Activated CD4-positive, alpha-beta T cell treated with anti-CD3 and anti-CD28 coated beads, Interleukin-2, amount 50 U/mL, for 16 hours (primary cell): ENCODE measurements around the gene GFRAL.
A peak's percentile ranks its signal among the peaks of the same experiment; 100 is the strongest.

Experiments
- DNase-seq: peaks from one replicate; pipeline ENCODE4 v3.0.0-alpha.2; 2020

The GFRAL gene

DNA sequence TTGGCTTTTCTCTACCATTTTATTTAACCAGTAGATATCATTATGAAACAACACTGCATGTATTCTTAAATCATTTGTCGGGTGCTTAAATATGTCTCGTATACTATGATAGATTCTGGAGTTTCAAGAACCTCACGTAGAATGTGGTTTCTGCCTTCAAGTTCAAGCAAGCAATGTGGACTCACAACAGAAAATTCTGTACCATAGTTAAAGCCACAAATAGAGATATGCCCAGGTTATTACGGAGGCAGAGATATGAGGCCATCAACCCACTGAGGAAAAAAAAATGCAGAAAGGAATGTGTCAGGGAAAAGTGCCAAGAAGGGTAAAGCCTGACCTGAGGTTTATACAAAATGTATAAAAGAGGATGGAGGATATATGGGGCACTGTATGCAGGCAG is 109.9 kb downstream of the GFRAL start:
- no peak for DNase-seq

DNA sequence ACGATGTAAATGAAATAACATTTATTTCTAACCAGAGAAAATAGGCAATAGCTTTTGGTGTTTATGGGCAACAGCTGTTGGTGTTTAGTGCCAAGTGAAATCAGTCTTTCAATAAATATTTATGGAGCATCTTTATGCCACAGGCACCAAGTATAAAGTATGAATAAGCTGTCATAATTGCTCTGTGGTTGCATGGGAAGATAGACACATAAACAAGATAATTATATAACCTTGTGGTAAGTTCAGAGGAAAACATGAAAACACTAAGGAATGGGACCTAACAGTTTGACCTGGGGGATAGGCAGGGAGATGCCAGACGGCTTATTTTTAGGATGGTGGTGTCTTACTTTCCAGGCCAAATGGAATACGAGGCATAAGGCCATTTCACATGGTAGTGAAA is 110.9 kb downstream of the GFRAL start:
- no peak for DNase-seq

DNA sequence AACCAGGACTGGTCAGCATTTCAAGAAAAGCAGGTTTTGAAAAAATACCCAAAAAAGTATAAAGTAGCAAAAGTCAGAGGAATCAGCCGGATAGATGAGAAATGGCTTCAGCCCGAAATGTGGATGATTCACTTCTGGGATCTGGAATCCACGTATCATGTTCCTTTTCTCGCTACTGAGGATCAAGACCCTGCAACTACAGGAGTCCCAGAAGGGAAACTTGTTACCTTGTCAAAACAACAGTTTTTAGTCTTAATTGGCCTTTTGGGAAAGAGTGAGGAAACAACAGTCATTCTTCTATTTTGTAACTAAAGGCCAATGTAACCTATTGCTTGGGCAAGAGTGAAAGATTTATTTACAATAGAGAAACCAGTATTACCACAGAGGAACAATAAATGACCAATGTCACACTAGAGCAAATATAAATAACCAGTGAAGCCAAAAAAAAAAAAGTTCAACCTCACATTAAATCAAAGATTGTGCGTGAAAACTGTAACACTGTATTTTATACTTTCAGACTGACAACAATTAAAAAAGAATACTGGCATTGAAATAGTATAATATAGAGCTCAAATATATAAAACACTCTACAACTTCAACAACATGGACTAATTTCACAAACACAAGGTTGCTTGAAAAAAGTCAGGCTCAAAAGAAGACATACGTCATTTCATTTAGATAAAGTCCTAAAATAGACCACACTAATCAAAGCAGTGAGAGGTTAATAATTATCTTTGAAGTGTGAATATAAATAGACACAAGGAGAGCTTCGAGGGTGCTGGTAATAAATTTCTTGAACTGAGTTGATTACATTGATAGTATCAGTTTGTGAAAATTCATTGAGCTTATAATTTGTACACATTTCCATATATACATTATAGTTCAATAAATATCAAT is 116.2 kb downstream of the GFRAL start:
- no peak for DNase-seq

DNA sequence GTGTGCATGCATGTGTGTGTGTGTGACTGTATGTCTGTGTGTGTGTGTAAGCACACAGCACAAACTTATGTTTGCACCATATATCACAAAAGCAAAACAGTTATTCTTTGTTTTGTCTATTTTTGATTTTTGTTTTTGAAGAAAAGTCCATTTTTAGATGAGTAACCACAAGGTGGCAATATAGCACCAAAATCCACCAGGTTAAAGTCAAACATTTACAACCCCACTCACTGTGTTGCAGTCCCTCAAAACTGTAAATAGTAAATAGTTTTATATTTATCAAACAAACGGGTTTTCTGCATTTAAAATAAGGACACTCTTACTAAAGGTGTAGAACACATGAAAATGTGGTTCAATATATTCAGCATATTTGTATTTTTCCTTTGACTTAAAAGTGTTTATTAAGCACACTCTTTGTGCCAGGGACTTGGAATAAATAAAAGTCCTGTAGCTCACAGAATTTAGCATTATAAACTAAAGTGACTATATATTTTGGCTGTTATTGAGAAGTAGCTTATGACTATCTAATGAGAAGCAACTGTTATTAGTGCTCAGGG is 118.5 kb downstream of the GFRAL start:
- peak; percentile 6 for DNase-seq

DNA sequence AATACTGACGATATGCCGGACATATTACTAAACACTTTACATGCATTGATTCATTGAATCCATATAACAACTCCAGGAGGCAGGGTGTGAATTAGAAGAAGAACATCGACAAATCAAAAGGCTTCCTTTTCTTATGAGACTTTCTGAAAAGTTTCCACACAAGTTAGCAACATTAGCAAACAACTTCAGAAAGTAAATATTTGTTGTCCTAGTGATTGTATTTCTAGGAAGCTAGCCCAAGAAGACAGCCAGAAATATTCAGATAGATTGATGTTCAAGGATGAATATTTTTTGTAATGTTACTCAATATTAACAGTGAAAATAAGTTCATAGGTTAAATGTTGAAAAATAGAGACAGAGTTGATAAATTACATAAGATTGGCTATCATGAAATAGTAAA is 120.6 kb downstream of the GFRAL start:
- no peak for DNase-seq

DNA sequence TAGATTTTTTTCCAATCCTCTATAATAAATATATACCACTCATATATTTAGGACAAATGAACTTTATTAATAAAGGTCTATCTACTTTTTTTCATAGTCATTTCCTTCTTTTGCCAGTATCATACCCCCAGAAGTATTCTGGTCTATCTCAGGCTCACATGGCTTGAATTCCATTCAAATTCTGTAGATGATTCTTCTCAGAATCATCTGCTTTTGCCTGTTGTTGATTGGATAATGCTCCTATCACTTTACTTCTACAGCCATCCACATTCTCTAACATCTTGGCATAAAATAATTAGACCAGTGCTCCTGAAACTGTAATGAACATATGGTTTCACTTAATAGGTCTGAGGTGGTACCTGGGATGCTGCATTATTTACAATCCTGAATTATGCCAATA is 121.2 kb downstream of the GFRAL start:
- DNase-seq, result no peak

DNA sequence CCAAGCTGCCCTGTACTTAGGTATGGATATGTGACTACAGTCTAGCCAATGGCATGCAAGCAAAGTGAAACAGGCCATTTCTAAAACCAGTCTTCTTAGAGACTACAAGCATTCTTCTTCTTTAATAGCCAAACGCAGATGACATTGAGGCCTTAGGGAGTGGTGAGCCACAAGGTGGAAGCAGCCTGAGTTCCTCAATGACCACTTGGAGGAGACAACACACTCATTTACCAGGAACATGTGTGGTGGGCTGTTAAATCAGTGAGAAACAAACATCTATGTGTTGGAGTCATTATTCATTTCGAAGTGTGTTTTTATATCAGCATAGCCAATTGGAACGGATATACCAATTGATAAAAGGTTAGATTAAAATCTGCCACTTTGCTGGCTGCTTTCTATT is 122.0 kb downstream of the GFRAL start:
- no peak for DNase-seq

DNA sequence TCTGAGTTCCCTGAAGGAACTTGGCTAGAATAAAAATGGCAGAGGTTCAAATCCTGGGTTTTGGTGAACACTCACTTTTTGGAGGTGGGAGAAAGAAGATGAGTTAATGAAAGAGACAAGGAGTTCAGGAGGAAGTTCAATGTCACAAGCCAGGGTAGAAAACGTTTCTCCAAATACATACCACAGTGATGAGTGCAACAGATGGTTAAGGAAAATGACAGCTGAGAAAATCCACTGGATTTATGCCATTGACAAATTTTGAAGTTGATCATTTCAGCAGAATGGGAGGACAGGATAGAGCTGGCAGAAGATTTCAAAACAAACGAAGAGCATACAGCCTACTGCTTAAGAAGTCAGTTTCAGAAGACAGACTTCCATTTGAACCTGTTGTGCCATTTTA is 122.7 kb downstream of the GFRAL start:
- DNase-seq, result no peak
